GM23338 (cell line): Measurements from ENCODE around the gene CBY1. TPM values are rescaled to one million over a fixed set of nuclear protein-coding genes. Genes with fewer than 3 reads are reported as not detected.

Source experiments
- ATAC-seq: fragments of 200-7000 bp; cut with Tn5 transposase; 3 replicates; pipeline ENCODE4 v1.9.1; 2020
- DNase-seq: peaks from one replicate; pipeline ENCODE4 v3.0.0-alpha.2; 2015; ENCODE audit warnings: low spot score
- H2AFZ ChIP-seq: fragments of 200-600 bp; sonication (generic); 2 replicates; pipeline ENCODE4 v1.8.0; 2016; ENCODE audit warnings: antibody characterized with exemption, mild to moderate bottlenecking, moderate library complexity
- H3F3A ChIP-seq: fragments of 200-600 bp; sonication (generic); replicated peaks from 2 replicates; pipeline ENCODE4 v1.8.0; 2017; ENCODE audit warnings: antibody characterized with exemption, mixed run types, low read depth
- H3K27ac ChIP-seq: fragments of 200-600 bp; sonication (generic); 2 replicates; pipeline ENCODE4 v1.6.1; 2016; ENCODE audit warnings: low read depth
- H3K27me3 ChIP-seq: fragments of 200-600 bp; sonication (generic); 2 replicates; pipeline ENCODE4 v1.8.0; 2016; ENCODE audit warnings: mild to moderate bottlenecking, mixed run types, moderate library complexity; ENCODE audit not compliant: insufficient read depth
- H3K36me3 ChIP-seq: fragments of 200-600 bp; sonication (generic); 2 replicates; pipeline ENCODE4 v1.8.0; 2016; ENCODE audit warnings: mild to moderate bottlenecking; ENCODE audit not compliant: insufficient read depth
- H3K4me1 ChIP-seq: fragments of 200-600 bp; sonication (generic); 2 replicates; pipeline ENCODE4 v1.8.0; 2016; ENCODE audit warnings: mild to moderate bottlenecking, moderate library complexity; ENCODE audit not compliant: insufficient read depth
- H3K4me2 ChIP-seq: fragments of 200-600 bp; sonication (generic); 2 replicates; pipeline ENCODE4 v1.7.1; 2017; ENCODE audit warnings: mixed run types
- H3K4me3 ChIP-seq: fragments of 200-600 bp; sonication (generic); 2 replicates; pipeline ENCODE4 v1.6.1; 2016; ENCODE audit warnings: mixed run types
- H3K79me2 ChIP-seq: fragments of 200-600 bp; sonication (generic); replicated peaks from 2 replicates; pipeline ENCODE4 v1.8.0; 2017; ENCODE audit warnings: mild to moderate bottlenecking; ENCODE audit not compliant: insufficient read depth
- H3K9me2 ChIP-seq: fragments of 200-600 bp; sonication (generic); 2 replicates; pipeline ENCODE4 v1.8.0; 2017; ENCODE audit not compliant: insufficient read depth
- H4K20me1 ChIP-seq: fragments of 200-600 bp; sonication (generic); replicated peaks from 2 replicates; pipeline ENCODE4 v1.8.0; 2017; ENCODE audit warnings: mild to moderate bottlenecking; ENCODE audit not compliant: insufficient read depth
- H3K27ac Mint-ChIP-seq: 2 replicates; pipeline ENCODE4 v1.8.0; 2020; ENCODE audit warnings: inconsistent platforms, mild to moderate bottlenecking, moderate library complexity, mixed read lengths
- H3K27me3 Mint-ChIP-seq: 3 replicates; pipeline ENCODE4 v1.8.0; 2022; ENCODE audit warnings: low read depth, mild to moderate bottlenecking, moderate library complexity, mixed read lengths, inconsistent platforms; ENCODE audit not compliant: insufficient read depth, poor library complexity
- H3K36me3 Mint-ChIP-seq: 3 replicates; pipeline ENCODE4 v1.8.0; 2021; ENCODE audit warnings: low read depth, mild to moderate bottlenecking, inconsistent platforms, moderate library complexity, mixed read lengths
- H3K4me1 Mint-ChIP-seq: 3 replicates; pipeline ENCODE4 v1.8.0; 2020; ENCODE audit warnings: mild to moderate bottlenecking, inconsistent platforms, mixed read lengths
- H3K4me3 Mint-ChIP-seq: 3 replicates; pipeline ENCODE4 v1.8.0; 2021; ENCODE audit warnings: moderate library complexity, mild to moderate bottlenecking, inconsistent platforms, mixed read lengths
- H3K9me3 Mint-ChIP-seq: 3 replicates; pipeline ENCODE4 v1.8.0; 2020; ENCODE audit warnings: moderate library complexity, mild to moderate bottlenecking, inconsistent platforms, mixed read lengths
- CREB1 ChIP-seq: fragments of 250-450 bp; sonication (Bioruptor Pico); IDR thresholded peaks from 2 replicates; pipeline ENCODE4 v1.5.0; 2020; ENCODE audit warnings: low read depth, mild to moderate bottlenecking, moderate library complexity
- CTCF ChIP-seq, 2 experiments: fragments of 200-600 bp in 1 of 2; sonication (generic) in 1 of 2; conservative IDR thresholded peaks; 2 replicates each; pipeline versions ENCODE4 v1.5.1 to v1.6.1; 2016 to 2017; ENCODE audit warnings: antibody characterized with exemption in 2 of 2, low read depth in 2 of 2, mild to moderate bottlenecking in 2 of 2, moderate library complexity in 1 of 2
- ETS1 ChIP-seq: IDR thresholded peaks from 2 replicates; pipeline ENCODE4 v1.6.1; 2016; ENCODE audit warnings: antibody characterized with exemption
- EZH2 ChIP-seq: fragments of 200-600 bp; sonication (generic); IDR thresholded peaks from one replicate; pipeline ENCODE4 v1.8.0; 2017; ENCODE audit warnings: antibody characterized with exemption, mild to moderate bottlenecking, low read depth; ENCODE audit not compliant: unreplicated experiment
- EZH2phosphoT487 ChIP-seq: fragments of 200-600 bp; sonication (generic); IDR thresholded peaks from one replicate; pipeline ENCODE4 v1.8.1; 2018; ENCODE audit warnings: antibody characterized with exemption; ENCODE audit not compliant: unreplicated experiment
- JUNB ChIP-seq: IDR thresholded peaks from one replicate; pipeline ENCODE4 v1.6.1; 2016; ENCODE audit warnings: antibody characterized with exemption; ENCODE audit not compliant: unreplicated experiment
- NANOG ChIP-seq: IDR thresholded peaks from 2 replicates; pipeline ENCODE4 v1.6.1; 2016; ENCODE audit warnings: antibody characterized with exemption, borderline replicate concordance
- POLR2AphosphoS5 ChIP-seq: IDR thresholded peaks from 2 replicates; pipeline ENCODE4 v1.6.1; 2016; ENCODE audit warnings: antibody characterized with exemption, low read depth
- STAT1 ChIP-seq: IDR thresholded peaks from one replicate; pipeline ENCODE4 v1.6.1; 2016; ENCODE audit warnings: antibody characterized with exemption; ENCODE audit not compliant: unreplicated experiment
- ZNF114 ChIP-seq: fragments of 250-450 bp; sonication (Bioruptor Pico); IDR thresholded peaks from 2 replicates; pipeline ENCODE4 v1.5.0; 2020; ENCODE audit warnings: mild to moderate bottlenecking, moderate library complexity
- ZNF331 ChIP-seq: fragments of 250-450 bp; sonication (Bioruptor Pico); IDR thresholded peaks from 2 replicates; pipeline ENCODE4 v1.5.0; 2020; ENCODE audit warnings: low read depth, mild to moderate bottlenecking, moderate library complexity
- ZNF462 ChIP-seq: fragments of 250-450 bp; sonication (Bioruptor Pico); IDR thresholded peaks from 2 replicates; pipeline ENCODE4 v1.5.0; 2020; ENCODE audit warnings: mild to moderate bottlenecking, moderate library complexity
- polyA plus RNA-seq: library from polyadenylated mRNA; unstranded; fragments of >200 nt; fragmentation: Nextera tagmentation; extraction: Ambion mirVana; gene quantifications from 2 replicates; pipeline ENCODE4 v1.2.1, GENCODE V29; 2016
- total RNA-seq: library from RNA; depleted of rRNA; stranded (reverse); fragments of >200 nt; shearing (Covaris generic); gene quantifications from 2 replicates; pipeline ENCODE4 v1.2.3, GENCODE V29; 2014
- TF ChIP-seq, protein P1 (sequence below): IDR thresholded peaks from one replicate; pipeline ENCODE4 v1.6.1; 2018; ENCODE audit warnings: antibody characterized with exemption; ENCODE audit not compliant: unreplicated experiment

CBY1 gene
- total and polyA plus RNA-seq, 2 experiments from 2014 or later = 12.8 to 36.4 TPM

GRCh38 chr22:38689651-38690050 lies 33.2 kb downstream of the CBY1 start:
- H2AFZ ChIP-seq = no peak overlapping the region
- no peaks in the 10 kb centered on the region for H3F3A ChIP-seq
- H3K9me2 ChIP-seq = no peaks in the 10 kb centered on the region
- no peak for ATAC-seq
- no peak overlapping the region for H3K27ac ChIP-seq
- no peak for DNase-seq
- H3K27me3 ChIP-seq = no peaks in the 10 kb centered on the region
- H3K79me2 ChIP-seq = peaks cover 6% of the 10 kb centered on the region; the same call in 1 of the 2 replicates
- TF ChIP-seq ZNF331 (CRISPR knock-in tag) = no peak
- no peak for TF ChIP-seq POLR2AphosphoS5
- TF ChIP-seq NANOG = no peak
- TF ChIP-seq CREB1 (CRISPR knock-in tag) = no peak
- TF ChIP-seq ETS1 = no peak
- TF ChIP-seq, protein P1, sequence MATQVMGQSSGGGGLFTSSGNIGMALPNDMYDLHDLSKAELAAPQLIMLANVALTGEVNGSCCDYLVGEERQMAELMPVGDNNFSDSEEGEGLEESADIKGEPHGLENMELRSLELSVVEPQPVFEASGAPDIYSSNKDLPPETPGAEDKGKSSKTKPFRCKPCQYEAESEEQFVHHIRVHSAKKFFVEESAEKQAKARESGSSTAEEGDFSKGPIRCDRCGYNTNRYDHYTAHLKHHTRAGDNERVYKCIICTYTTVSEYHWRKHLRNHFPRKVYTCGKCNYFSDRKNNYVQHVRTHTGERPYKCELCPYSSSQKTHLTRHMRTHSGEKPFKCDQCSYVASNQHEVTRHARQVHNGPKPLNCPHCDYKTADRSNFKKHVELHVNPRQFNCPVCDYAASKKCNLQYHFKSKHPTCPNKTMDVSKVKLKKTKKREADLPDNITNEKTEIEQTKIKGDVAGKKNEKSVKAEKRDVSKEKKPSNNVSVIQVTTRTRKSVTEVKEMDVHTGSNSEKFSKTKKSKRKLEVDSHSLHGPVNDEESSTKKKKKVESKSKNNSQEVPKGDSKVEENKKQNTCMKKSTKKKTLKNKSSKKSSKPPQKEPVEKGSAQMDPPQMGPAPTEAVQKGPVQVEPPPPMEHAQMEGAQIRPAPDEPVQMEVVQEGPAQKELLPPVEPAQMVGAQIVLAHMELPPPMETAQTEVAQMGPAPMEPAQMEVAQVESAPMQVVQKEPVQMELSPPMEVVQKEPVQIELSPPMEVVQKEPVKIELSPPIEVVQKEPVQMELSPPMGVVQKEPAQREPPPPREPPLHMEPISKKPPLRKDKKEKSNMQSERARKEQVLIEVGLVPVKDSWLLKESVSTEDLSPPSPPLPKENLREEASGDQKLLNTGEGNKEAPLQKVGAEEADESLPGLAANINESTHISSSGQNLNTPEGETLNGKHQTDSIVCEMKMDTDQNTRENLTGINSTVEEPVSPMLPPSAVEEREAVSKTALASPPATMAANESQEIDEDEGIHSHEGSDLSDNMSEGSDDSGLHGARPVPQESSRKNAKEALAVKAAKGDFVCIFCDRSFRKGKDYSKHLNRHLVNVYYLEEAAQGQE = no peak
- TF ChIP-seq JUNB = no peak
- no peak for TF ChIP-seq ZNF462
- TF ChIP-seq STAT1 = no peak
- no peak for TF ChIP-seq CTCF (conservative IDR thresholded peaks at IDR 0.05; ENCODE audit: low read depth in 2 of 2)
- TF ChIP-seq ZNF114 (CRISPR knock-in tag) = no peak
- no peak for TF ChIP-seq EZH2
- TF ChIP-seq EZH2phosphoT487 = no peak
- H3K4me1 Mint-ChIP-seq = no peaks in the 10 kb centered on the region
- H3K4me2 ChIP-seq = no peak overlapping the region
- H3K4me3 Mint-ChIP-seq = no peak overlapping the region
- H3K27ac Mint-ChIP-seq = no peak overlapping the region
- H3K27me3 Mint-ChIP-seq = no peaks in the 10 kb centered on the region
- peaks cover 17% of the 10 kb centered on the region for H3K36me3 ChIP-seq
- peaks cover 40% of the 10 kb centered on the region for H3K36me3 Mint-ChIP-seq
- H3K9me3 Mint-ChIP-seq = no peaks in the 10 kb centered on the region
- H3K4me1 ChIP-seq = no peaks in the 10 kb centered on the region
- peaks cover 24% of the 10 kb centered on the region for H4K20me1 ChIP-seq
- no peak overlapping the region for H3K4me3 ChIP-seq
